MM.1S (cell line): ENCODE results near the gene OR4A5.
"Not testable (repeated sequence)": the region's sequence is repeated elsewhere in the genome, so short reads cannot be mapped to it uniquely, and the experiment has no call there.

Experiments used
- DNase-seq: peaks from one replicate; pipeline ENCODE4 v3.0.0-alpha.2; 2015
- H2AFZ ChIP-seq: fragments of 300-600 bp; sonication (generic); 2 replicates; pipeline ENCODE4 v1.6.0; 2016; ENCODE audit warnings: antibody characterized with exemption, low read length
- H3F3A ChIP-seq: fragments of 300-600 bp; sonication (generic); 2 replicates; pipeline ENCODE4 v1.6.1; 2016; ENCODE audit warnings: mild to moderate bottlenecking, antibody characterized with exemption, low read length, moderate library complexity, mixed read lengths; ENCODE audit not compliant: insufficient read depth
- H3K27ac ChIP-seq: fragments of 300-600 bp; sonication (generic); 2 replicates; pipeline ENCODE4 v1.5.1; 2016; ENCODE audit warnings: mild to moderate bottlenecking, low read length
- H3K27me3 ChIP-seq: fragments of 300-600 bp; sonication (generic); replicated peaks from 2 replicates; pipeline ENCODE4 v1.6.0; 2016; ENCODE audit warnings: low read length; ENCODE audit not compliant: insufficient read depth
- H3K36me3 ChIP-seq: fragments of 300-600 bp; sonication (generic); replicated peaks from 2 replicates; pipeline ENCODE4 v1.6.1; 2016; ENCODE audit warnings: mild to moderate bottlenecking, low read length, mixed read lengths; ENCODE audit not compliant: insufficient read depth
- H3K4me1 ChIP-seq: fragments of 300-600 bp; sonication (generic); 2 replicates; pipeline ENCODE4 v1.6.1; 2016; ENCODE audit warnings: low read length, mixed read lengths
- H3K4me2 ChIP-seq: fragments of 300-600 bp; sonication (generic); 2 replicates; pipeline ENCODE4 v1.6.0; 2016; ENCODE audit warnings: low read depth, low read length
- H3K4me3 ChIP-seq: fragments of 300-600 bp; sonication (generic); 2 replicates; pipeline ENCODE4 v1.5.1; 2016; ENCODE audit warnings: low read length, mixed read lengths
- H3K79me2 ChIP-seq: fragments of 300-600 bp; sonication (generic); 2 replicates; pipeline ENCODE4 v1.6.1; 2016; ENCODE audit warnings: mixed run types, low read length, mixed read lengths
- H3K9ac ChIP-seq: fragments of 300-600 bp; sonication (generic); 2 replicates; pipeline ENCODE4 v1.6.1; 2016; ENCODE audit warnings: low read length, mixed read lengths
- H3K9me2 ChIP-seq: fragments of 300-600 bp; sonication (generic); replicated peaks from 2 replicates; pipeline ENCODE4 v1.6.1; 2016; ENCODE audit warnings: mild to moderate bottlenecking, low read length, mixed read lengths; ENCODE audit not compliant: insufficient read depth
- H3K9me3 ChIP-seq: fragments of 300-600 bp; sonication (generic); replicated peaks from 2 replicates; pipeline ENCODE4 v1.6.1; 2016; ENCODE audit warnings: mild to moderate bottlenecking, low read length, mixed read lengths; ENCODE audit not compliant: insufficient read depth
- H4K20me1 ChIP-seq: fragments of 300-600 bp; sonication (generic); 2 replicates; pipeline ENCODE4 v1.6.1; 2016; ENCODE audit warnings: mild to moderate bottlenecking, low read length, moderate library complexity, mixed read lengths; ENCODE audit not compliant: insufficient read depth

Gene OR4A5, protein sequence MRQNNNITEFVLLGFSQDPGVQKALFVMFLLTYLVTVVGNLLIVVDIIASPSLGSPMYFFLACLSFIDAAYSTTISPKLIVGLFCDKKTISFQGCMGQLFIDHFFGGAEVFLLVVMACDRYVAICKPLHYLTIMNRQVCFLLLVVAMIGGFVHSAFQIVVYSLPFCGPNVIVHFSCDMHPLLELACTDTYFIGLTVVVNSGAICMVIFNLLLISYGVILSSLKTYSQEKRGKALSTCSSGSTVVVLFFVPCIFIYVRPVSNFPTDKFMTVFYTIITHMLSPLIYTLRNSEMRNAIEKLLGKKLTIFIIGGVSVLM

DNA sequence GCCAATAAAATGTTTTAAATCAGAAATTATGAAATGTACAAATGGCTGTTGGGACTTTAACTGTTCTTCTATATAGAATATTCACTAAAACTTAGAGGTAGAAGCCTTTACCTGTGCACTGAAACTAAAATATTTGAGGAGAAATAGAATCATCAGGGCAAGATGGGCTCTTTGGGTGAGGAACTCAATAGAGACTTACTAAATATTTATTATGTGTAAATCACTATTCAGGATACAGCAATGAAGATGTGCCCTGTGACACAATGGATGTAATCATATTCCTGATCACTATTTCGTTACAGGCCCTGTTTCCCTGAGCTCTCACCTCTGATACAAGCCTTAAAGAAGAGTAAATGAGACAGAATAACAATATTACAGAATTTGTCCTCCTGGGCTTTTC is at the start of gene OR4A5:
Gene OR4A5 (plus strand): TSS at position 301 of the 400 bp plus-strand sequence. CDS start 53 bp downstream, at position 354.
- H3K9me2 ChIP-seq, H3K4me3 ChIP-seq, H3K27me3 ChIP-seq, H3F3A ChIP-seq, DNase-seq, H4K20me1 ChIP-seq, H3K4me1 ChIP-seq, H3K4me2 ChIP-seq, H3K36me3 ChIP-seq, H3K27ac ChIP-seq, H3K9ac ChIP-seq, H2AFZ ChIP-seq, H3K9me3 ChIP-seq, H3K79me2 ChIP-seq: not testable (repeated sequence)

DNA sequence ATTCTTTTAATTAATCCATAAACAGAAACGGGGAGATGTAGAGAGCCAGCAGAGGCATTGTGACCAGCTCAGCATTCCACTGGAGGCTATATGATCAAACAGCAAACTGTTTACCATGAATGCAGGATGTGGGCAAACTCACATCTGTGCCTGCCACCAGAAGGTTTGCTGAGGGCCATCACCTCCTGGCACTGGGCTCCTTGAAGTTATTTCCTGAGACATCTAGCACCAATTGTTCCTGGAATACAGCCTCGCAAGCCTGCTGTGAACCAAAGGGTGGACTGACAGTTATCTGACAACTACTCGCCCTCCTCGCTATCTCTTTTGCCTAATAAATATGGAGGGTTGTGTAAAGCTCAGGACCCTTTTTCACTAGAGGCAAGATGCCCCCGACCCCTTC is 13.5 kb downstream of the OR4A5 start:
- not testable (repeated sequence) for H3K27me3 ChIP-seq, DNase-seq, H3K9ac ChIP-seq, H3K4me1 ChIP-seq, H3K27ac ChIP-seq, H3K4me3 ChIP-seq, H4K20me1 ChIP-seq, H3K79me2 ChIP-seq, H3K9me3 ChIP-seq, H3F3A ChIP-seq, H3K9me2 ChIP-seq, H2AFZ ChIP-seq, H3K4me2 ChIP-seq, H3K36me3 ChIP-seq
